HG03565 (cell line): ENCODE results near the gene C16orf74.

Experiments
- ATAC-seq: cut with Tn5 transposase; IDR thresholded peaks from one replicate; pipeline ENCODE4 v1.9.1; 2021; ENCODE audit warnings: mild to moderate bottlenecking, moderate library complexity; ENCODE audit not compliant: unreplicated experiment

Gene C16orf74

DNA sequence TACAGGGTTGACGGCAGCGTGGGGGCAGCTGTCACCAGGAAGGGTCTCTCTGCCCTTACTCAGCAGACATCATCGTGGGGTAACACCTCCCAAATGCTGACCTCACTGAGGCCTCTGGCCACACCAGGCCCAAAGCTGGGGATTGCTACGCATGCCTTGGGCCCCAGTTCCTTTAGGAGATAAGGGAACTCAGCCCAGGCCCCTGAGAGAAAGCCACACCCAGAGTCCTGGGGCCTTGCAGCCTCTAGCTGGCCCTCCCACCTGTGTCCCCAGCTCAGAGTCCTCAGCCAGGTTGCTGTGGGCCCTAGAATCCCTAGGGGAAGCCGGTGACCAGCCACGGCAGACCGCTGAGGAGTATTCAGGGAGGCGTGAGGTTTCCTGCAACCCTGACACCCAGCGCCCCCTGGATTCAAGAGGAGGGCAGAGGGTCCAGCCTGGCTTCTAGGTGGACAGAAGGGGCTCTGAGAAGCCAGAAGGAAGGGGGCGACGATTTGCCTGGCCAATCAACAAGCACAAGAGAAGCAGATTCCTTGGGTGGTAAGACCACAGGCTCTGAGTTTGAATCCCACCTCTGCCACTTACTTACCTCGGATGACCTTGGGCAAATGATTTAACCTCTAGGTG lies 51.8 kb downstream of the C16orf74 start:
- no peak for ATAC-seq

DNA sequence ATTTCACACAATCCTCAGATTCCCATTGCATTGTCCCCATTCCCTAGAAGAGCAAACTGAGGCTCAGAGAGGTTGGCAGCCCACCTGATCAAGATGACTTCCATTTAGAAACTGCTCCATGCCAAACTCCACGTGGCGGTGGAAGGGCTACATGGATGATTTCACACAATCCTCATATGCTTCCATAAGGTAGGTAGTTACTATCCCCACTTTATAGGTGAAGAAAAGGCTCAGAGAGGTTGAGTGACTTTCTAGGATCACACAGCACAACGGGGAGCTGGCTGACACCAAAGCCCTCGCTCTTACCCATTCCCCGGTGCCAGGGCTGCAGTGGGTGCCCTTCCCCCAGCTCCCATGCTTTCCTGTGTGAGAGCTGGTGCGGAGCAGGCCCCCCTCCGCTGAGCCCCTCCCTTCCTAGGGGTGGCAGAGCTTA lies 52.4 kb downstream of the C16orf74 start:
- ATAC-seq, result no peak

DNA sequence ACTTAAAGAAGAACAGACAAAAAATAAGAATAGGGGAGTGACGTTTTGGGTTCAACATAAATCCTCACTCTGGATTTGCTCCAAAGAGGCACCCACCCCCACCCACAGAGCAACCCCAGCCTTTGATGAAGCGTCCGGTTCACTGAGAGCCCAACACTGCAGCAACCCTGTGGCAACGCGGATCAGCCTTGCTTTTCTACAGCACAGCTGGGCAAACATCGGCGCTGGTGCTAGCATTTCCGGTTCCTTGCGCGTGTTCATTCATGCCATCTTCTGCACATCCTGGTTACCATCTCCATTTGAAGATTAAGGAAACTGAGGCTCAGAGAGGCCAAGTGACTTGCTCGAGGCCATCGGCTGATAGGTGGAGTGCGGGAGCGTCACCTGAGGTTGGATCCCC lies 53.5 kb downstream of the C16orf74 start:
- ATAC-seq, result no peak

DNA sequence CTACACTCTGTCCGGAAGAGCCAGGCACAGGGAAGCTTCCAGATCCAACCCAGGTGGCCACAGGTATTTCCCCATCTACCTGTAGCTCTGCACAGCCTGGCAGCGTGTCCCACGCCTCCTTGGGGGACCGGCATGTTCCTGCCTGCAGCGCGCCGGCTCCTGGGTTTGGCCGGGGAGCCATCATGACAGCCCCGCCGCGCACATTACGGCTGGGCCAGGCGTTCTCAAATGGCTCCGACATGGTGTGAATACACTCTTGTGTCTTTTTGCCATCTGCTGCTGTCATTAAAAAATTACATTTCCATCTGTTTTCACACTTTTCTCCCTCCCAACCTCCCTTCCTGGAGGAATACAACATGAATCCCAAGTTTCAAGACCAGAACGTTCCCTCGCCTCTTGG lies 54.1 kb downstream of the C16orf74 start:
- ATAC-seq, result no peak

DNA sequence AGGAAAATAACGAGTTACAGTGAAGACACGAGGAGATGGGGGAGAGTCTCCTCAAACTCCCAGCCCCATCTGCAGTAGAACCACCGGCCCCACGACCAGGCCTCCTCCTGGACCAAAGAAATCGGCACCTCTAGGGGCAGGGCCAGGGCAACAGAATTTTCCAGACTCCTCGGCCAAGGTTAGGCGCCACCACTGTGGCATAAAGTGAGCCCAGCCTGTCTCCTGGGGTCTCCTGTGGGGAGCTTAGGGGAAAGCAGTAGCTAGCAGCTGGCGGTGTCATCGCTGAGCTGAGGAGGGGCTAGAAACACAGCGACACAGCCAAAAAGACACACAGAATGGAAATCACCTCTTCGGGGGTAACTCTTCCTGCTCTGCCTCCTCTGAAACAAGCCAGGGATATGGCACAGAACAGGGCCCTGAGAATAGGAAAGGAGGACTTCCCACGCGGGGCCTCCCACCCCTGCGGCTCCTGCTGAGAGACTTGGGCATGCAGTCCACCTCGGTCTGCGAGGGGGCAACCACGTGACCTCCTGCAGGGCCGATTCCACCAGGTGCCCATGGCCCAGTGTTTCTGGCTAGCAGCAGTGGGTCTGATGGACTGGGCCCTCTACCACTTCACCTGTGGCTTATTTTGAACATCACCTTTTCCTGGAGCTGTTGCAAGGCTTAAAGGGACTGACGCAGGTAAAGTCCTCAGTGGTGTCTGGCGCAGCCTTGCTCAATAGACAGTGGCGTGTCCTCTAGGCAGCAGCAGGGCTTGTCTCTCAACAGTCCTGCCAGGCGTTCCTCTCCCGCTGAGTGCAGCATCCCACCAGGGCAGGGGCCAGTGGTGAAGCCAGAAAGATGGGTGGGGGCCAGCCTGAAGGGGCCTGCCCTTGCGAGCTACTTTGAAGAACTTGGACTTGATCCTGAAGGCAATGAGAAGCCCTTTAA lies 55.4 kb downstream of the C16orf74 start:
- no peak for ATAC-seq

DNA sequence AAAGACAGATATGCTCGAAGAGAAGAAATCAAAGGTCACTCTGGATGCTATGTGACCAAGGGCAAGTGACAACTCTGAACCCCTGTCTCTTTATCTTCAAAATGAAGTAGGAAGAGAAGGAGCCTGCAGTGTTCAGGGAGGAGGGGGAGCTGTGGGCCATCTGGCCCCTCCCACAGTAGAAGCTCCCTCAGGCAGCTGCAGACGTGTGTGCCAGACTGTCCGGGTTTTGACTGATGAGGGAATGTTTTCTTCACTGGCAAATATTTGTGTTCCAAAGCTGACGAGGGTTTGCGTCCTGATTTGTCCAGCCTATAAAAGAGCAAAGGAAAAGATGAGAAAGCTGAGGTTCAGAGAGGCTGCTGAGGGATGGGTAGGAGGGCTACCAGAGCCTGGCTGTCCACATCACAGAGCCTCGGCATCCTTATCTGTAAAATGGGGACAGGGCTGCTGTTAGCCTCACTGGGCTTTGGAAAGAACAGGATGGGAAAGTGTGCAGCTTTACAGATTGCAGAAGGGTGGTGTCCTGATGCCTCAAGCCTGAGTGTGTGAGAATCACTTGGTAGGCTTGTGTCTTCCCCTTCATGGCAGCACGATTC lies 60.3 kb downstream of the C16orf74 start:
- ATAC-seq, result no peak

DNA sequence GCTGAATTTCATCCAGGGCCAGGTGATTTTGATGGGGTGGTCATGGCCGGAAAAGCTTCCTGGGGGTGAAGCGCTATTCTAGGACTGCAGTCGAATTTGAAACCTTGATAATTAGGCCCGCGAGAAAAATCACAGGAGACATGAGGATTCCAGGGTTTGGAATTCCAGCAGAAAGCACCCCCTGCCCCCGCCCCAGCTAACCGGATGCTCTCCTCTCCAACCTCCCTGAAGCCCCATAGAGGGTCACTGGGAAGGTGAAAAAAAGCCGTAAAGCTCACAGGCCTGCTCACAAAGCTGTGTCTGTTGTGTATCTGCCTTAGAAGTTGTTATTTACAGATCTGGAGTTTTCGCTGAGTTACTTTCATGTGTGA lies 61.0 kb downstream of the C16orf74 start:
- ATAC-seq, result no peak

DNA sequence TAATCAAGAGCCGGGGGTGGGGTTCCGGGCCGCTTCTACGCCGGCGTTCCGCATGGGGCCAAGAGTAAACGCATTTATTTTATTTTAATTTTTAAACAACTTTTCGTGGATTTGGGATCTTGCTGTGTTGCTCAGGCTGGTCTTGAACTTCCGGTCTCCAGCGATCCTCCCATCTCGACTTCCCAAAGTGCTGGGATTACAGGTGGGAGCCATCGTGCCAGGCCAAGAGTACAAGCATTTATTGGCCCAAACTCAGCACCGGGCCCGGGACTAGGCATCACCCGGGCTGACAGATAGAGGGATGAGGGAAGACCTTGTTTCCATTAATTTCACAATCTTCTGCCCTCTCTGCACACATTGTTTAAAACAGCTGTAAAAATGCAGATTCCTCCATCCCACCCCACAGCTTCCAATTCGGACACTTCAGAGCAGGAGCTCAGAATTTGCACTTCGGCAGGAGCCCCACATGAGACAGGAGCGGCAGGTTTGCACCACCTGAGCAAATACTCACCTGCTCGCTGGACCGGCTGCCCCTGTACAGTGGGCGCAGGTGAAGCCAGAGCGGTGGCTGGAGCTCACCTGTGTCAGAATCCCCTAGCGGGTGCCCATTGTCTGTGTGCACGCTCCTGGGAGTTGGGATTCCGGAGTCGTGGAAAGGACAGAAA lies 61.5 kb downstream of the C16orf74 start:
- no peak for ATAC-seq

DNA sequence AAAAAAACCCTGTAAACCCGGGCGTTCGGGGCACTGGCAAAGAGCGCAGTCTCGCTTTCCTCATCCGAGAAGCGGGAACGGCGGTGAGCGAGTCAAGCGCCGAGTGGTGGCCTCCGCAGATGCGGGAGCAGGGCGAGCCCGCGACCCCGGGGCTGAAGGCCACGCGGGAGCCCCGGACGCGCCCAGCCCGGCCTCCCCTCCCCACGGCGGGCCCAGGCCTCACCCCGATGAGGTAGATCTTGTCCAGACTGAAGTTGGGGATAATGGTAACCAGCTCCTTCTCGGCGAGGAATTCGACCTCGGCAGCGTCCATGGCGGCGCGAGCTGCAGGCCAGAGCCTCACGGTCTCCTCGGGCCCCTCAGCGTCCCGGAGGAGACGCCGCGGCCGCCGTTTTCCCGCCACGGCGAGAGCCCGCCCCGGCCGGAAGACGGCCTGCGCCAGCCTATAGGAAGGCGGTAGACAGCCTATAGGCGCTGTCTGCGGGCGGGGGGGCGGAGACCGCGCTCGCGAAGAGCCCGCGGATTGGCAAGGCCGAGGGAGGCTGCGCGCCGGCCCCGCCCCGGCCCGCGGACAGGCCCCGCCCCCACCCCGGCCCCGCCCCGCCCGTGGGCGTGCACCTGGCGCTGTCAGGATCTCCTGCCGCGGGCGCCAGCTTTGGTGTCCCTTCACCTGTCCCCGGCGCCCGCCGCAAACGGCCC lies 62.2 kb downstream of the C16orf74 start, which contains the start of gene GINS2:
GINS2 (minus strand) TSS at position 369 of the 699 bp plus-strand sequence; CDS start at position 313, 56 bp downstream.
- peak; percentile 89 for ATAC-seq

DNA sequence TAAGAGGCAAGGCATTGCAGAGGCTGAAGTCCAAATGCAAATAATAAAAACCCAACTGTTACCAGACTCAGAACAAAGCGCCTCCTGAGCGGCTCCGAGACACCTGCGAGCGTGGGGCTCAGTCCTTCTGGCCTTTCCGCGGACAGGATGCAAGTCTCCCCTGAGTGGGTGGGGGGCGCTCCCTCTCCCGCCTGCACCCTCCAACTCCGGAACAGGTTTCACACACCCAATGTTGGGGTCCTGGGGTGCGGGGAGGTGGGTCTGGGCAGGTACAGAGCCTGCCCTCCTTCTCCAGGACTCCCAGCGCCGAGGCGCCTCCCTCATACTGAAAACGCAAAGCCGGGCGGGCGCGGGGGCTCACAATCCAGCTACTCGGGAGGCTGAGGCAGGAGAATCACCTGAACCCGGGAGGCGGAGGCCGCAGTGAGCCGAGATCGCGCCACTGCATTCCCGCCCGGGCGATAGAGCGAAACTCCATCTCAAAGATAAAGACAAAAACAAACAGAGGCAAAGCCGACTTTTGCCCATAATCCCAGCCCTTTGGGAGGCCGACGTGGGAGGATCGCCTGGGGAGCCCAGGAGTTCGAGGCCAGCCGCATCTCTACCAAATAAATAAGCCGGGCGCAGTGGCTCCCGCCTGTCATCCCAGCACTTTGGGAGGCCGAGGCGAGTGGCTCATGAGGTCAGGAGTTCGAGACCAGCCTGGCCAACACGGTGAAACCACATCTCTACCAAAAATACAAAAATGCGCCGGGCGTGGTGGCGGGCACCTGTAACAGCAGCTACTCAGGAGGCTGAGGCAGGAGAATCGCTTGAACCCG lies 63.0 kb downstream of the C16orf74 start:
- no peak for ATAC-seq

DNA sequence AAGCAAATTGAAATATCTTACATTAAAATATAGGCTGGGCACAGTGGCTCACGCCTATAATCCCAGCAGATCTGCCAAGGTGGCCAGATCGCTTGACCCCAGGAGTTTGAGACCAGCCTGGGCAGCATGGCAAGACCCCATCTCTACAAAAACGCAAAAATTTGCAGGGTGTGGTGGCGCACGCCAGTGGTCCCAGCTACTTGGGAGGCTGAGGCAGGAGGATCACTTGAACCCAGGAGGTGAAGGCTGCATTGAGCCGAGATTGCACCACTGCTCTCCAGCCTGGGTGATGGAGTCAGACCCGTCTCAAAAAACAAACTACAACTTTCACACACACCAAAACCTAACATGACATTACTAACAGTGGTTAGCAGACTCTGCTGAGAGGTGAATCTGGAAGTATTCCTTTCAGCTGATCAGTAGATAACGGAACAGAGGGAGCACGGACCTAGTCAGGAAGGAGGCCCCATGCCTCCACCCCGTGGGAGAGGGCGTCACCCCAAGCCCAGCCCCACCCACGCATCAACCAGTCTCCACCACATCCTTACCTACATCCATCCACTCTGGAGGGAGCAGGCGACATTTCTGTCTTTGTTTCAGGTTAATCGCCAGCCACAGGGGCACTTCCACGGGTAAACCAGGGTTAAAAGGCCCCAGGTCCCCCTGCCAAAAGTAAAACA lies 63.8 kb downstream of the C16orf74 start:
- no peak for ATAC-seq

DNA sequence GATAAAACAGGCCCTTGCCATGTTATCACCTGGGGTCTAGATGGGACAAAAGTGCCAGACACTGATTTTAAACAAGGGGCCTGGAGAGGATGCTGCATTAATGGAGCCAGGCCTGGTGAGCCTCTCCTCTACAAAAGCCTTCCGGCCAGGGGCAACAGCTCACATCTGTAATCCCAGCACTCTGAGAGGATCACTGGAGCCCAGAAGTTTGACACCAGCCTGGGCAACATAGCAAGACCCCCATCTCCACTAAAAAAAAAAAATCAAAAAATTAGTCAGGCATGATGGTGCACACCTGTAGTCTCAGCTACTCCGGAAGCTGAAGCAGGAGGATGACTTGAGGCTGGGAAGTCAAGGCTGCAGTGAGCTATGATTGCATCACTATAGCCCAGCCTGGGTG lies 65.6 kb downstream of the C16orf74 start:
- ATAC-seq, result no peak

DNA sequence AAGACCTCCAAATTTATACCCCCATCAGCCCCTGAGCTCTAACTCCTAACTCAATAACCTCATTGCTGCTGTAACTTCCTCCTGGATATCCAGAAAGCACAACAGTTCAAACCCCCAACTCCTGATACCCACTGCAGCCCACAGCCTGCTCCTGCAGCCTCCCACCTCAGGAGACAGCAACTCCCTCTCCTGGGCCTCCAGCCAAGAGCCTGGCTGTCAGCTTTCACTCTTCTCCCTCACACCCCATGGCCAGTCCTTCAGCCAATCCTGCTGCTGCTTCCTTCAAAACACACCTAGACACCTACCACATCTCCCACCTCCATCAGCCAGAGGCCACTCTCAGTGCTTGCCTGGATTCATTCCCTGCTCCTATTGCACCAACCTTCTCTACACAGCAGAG lies 67.5 kb downstream of the C16orf74 start:
- no peak for ATAC-seq

DNA sequence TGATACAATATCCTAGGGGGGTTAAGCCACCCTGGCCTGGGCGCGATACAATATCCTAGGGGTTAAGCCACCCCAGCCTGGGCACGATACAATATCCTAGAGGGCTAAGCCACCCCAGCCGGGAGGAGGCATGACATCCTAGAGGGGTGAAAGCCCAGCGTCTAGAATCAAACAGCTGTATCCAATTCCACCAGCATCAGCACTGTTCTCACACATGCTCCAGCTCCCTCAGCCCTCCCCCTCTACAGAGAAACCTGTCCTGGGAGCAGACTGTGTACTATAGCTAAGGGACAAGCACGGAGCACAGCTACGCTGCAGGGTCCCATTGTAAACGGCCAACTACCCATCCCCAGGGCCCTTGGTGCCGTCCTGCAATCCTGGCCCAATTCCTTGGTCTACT lies 68.4 kb downstream of the C16orf74 start:
- no peak for ATAC-seq

DNA sequence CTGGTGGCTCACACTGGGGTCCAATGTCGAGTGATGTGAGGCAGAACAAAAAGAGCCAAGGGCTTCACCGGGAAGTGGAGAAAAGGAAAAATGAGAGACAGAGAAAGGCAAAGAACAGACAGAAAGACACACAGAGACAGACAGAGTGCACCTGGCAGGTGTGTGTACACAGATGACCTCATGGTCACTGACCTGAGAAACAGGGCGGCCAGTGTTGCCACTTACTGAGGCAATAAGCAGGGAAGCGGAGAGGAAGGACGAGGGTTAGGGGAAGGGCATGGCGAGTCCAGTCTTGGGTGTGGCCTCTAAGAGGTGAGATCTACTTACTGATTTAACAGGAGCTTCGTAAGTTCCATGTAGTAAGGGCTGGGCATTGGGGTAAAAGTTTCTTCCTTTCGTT lies 69.6 kb downstream of the C16orf74 start:
- ATAC-seq, result no peak

DNA sequence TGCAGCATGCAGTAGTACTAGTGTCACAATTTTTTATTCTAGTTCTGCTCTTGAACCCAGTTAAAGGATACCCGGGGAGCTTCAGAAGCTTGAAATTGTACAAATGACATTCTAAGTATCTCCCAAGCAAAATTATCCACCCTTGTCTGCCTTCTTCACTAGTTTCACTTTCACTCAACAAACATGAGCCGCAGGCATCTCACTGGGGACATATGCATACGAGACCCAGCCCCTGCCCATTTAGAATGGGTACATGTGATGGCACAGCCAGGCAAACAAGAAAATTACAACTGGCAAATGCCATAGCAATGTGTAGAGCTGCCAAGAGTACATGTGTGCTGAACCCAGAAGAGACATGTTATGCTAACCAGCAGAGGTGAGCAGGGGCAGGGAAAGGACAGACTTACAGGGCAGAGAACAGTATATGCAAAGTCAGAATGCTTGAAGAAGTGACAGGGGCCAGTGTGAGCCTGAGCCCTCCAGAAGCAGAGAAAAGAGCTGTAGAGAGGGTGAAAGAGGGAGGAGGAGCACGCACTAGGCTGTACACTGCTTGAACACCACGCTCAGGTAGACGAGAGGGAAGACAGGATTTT lies 70.4 kb downstream of the C16orf74 start:
- ATAC-seq, result no peak

DNA sequence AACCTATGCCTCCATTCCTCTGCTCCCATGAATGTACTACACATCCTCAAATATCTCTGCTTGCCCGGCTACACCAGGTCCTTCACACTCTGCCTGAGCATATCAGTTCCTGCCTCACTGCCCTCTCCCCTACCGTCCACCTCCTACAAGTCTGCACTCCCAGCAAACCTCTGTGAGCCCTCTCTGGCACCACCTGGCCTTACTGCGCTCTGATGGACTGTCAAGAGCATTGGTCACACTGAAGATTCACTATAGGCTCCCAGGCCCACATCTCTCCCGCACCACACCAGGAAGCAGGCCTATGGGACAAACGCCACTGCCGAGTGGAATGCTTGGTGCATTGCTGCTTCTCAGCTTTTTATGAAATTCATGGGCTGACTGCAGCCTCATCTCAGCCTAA lies 71.0 kb downstream of the C16orf74 start:
- ATAC-seq, result no peak

DNA sequence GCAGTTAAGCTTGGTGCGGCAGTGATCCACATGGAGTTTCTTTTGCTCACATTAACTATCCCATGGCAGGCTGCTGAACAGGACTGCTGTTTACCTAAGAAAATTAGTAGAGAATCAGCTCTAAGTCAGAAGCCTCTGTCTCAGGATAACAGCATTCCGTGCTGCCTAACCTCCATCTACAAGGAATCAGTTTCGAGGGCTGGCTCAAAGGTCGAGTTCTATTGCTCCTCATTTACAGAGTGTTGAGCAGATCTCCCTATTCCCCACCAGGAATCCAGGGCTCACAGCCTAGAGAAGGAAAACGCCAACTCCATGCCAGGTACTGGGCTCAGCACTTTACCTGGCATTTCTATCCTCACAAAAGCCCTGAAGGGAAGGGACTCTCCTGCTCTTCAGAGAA lies 72.1 kb downstream of the C16orf74 start:
- ATAC-seq, result no peak

DNA sequence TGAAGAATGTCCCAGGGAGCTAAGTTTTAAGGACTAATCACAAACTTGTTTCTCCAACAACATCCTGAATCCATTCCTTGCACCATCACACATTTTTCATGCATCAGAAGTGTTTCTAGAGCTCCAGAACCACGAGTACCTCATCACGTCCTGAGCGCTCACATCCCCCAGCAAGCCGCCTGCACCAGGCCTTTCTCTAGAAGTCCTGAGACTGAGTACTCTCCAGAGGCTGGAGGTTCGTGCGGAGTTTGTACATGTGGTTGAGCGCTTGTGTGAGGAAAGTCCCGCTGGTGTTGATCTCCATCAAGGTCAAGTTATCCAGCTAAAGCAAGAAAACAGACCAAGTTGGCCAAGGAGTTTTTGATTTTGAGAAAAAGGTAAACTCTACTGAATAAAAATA lies 72.9 kb downstream of the C16orf74 start:
- ATAC-seq, result no peak
